HepG2 (cell line): Measurements from ENCODE around the gene COMT. TPM values are rescaled to one million over a fixed set of nuclear protein-coding genes. Genes with fewer than 3 reads are reported as not detected.

Experiments used
- BHLHE40 ChIP-seq: IDR thresholded peaks from 2 replicates; pipeline ENCODE4 v1.6.1; 2011; ENCODE audit warnings: low read length, improper control_type of control experiment
- BORCS8-MEF2B ChIP-seq: sonication (generic); formaldehyde crosslinking; IDR thresholded peaks from 2 replicates; pipeline ENCODE4 v1.8.0; 2022; ENCODE audit warnings: mild to moderate bottlenecking, missing genetic modification reagents
- KLF16 ChIP-seq, 2 experiments: sonication (generic) in 1 of 2; formaldehyde crosslinking in 1 of 2; IDR thresholded peaks; 2 replicates each; pipeline versions ENCODE4 v1.6.1 to v1.8.0; 2016 to 2023; ENCODE audit warnings: missing genetic modification reagents in 2 of 2, missing compliant biosample characterization in 1 of 2
- MXI1 ChIP-seq: IDR thresholded peaks from 3 replicates; pipeline ENCODE4 v1.6.1; 2012; ENCODE audit warnings: low read depth, low read length, inconsistent platforms, borderline replicate concordance
- NFKBIZ ChIP-seq: IDR thresholded peaks from 2 replicates; pipeline ENCODE4 v1.6.1; 2018; ENCODE audit warnings: missing genetic modification reagents, missing compliant biosample characterization
- PAX8 ChIP-seq: sonication (generic); formaldehyde crosslinking; IDR thresholded peaks from 2 replicates; pipeline ENCODE4 v1.8.0; 2022; ENCODE audit warnings: mild to moderate bottlenecking, missing genetic modification reagents, borderline replicate concordance
- PCBP1 ChIP-seq: fragments of 200-400 bp; formaldehyde crosslinking; IDR thresholded peaks from 2 replicates; pipeline ENCODE4 v1.6.1; 2017; ENCODE audit warnings: mild to moderate bottlenecking, low read depth, low read length, borderline replicate concordance
- SAP130 ChIP-seq: IDR thresholded peaks from 2 replicates; pipeline ENCODE4 v1.6.1; 2016; ENCODE audit warnings: low read depth
- SNAPC2 ChIP-seq: sonication (generic); formaldehyde crosslinking; IDR thresholded peaks from 2 replicates; pipeline ENCODE4 v1.8.1; 2022; ENCODE audit warnings: mild to moderate bottlenecking, missing genetic modification reagents
- TEAD3 ChIP-seq: optimal IDR thresholded peaks from 2 replicates; pipeline ENCODE3; 2016; ENCODE audit warnings: borderline replicate concordance
- U2AF1 ChIP-seq: fragments of 200-400 bp; formaldehyde crosslinking; optimal IDR thresholded peaks from 2 replicates; pipeline ENCODE3; 2017; ENCODE audit warnings: mild to moderate bottlenecking, low read depth, low read length
- ZBTB1 ChIP-seq: sonication (generic); formaldehyde crosslinking; IDR thresholded peaks from 2 replicates; pipeline ENCODE4 v1.4.0; 2020; ENCODE audit warnings: missing genetic modification reagents, borderline replicate concordance
- ZNF230 ChIP-seq: sonication (generic); formaldehyde crosslinking; IDR thresholded peaks from 2 replicates; pipeline ENCODE4 v1.4.0; 2020; ENCODE audit warnings: mild to moderate bottlenecking, missing genetic modification reagents
- ZNF337 ChIP-seq: sonication (generic); formaldehyde crosslinking; IDR thresholded peaks from 2 replicates; pipeline ENCODE4 v1.5.1; 2020; ENCODE audit warnings: missing genetic modification reagents, low read depth, mild to moderate bottlenecking, borderline replicate concordance
- ZNF605 ChIP-seq: sonication (generic); formaldehyde crosslinking; IDR thresholded peaks from 2 replicates; pipeline ENCODE4 v1.8.0; 2022; ENCODE audit warnings: mild to moderate bottlenecking, missing genetic modification reagents
- polyA plus RNA-seq, 8 experiments: library from polyadenylated mRNA; depleted of rRNA in 3 of 8; stranded (reverse) in 7 of 8; unstranded in 1 of 8; fragments of >200 nt; fragmentation: Illumina TruSeq in 4 of 8; extraction: Trizol in 4 of 8; gene quantifications; 2 replicates each; pipeline versions ENCODE4 v1.2.1 to v1.2.3, GENCODE V29; 2011 to 2016; ENCODE audit warnings: low read depth in 4 of 8, missing spikeins in 1 of 8, mixed read lengths in 1 of 8; ENCODE audit not compliant: insufficient read depth in 1 of 8
- total RNA-seq, 5 experiments: library from RNA; depleted of rRNA; stranded (reverse); fragments of >200 nt; fragmentation: Illumina TruSeq; extraction: Trizol; gene quantifications; 2 replicates each; pipeline ENCODE4 v1.2.3, GENCODE V29; 2016; ENCODE audit warnings: low read depth in 1 of 5
- TF ChIP-seq, protein P1 (sequence below): sonication (generic); formaldehyde crosslinking; IDR thresholded peaks from 2 replicates; pipeline ENCODE4 v1.4.0; 2020; ENCODE audit warnings: mild to moderate bottlenecking, missing genetic modification reagents
- TF ChIP-seq, protein P2 (sequence below): sonication (generic); formaldehyde crosslinking; IDR thresholded peaks from 2 replicates; pipeline ENCODE4 v1.4.0; 2020; ENCODE audit warnings: mild to moderate bottlenecking, missing genetic modification reagents, borderline replicate concordance
- TF ChIP-seq, protein P3 (sequence below): fragments of 450-650 bp; IDR thresholded peaks from 2 replicates; pipeline ENCODE4 v1.6.1; 2017
- TF ChIP-seq, protein P4 (sequence below): IDR thresholded peaks from 2 replicates; pipeline ENCODE4 v1.6.1; 2012; ENCODE audit warnings: low read depth, low read length, improper control_type of control experiment
- TF ChIP-seq, protein P5 (sequence below): IDR thresholded peaks from 2 replicates; pipeline ENCODE4 v1.6.1; 2016
- TF ChIP-seq, protein P6 (sequence below): IDR thresholded peaks from 2 replicates; pipeline ENCODE4 v1.6.1; 2018; ENCODE audit warnings: missing genetic modification reagents, mild to moderate bottlenecking, missing compliant biosample characterization

Gene COMT
- total and polyA plus RNA-seq, 2 of the 13 experiments (the other 11 are each of a cell fraction or from before 2014, with no cell fraction given), result 156 to 162 TPM

DNA sequence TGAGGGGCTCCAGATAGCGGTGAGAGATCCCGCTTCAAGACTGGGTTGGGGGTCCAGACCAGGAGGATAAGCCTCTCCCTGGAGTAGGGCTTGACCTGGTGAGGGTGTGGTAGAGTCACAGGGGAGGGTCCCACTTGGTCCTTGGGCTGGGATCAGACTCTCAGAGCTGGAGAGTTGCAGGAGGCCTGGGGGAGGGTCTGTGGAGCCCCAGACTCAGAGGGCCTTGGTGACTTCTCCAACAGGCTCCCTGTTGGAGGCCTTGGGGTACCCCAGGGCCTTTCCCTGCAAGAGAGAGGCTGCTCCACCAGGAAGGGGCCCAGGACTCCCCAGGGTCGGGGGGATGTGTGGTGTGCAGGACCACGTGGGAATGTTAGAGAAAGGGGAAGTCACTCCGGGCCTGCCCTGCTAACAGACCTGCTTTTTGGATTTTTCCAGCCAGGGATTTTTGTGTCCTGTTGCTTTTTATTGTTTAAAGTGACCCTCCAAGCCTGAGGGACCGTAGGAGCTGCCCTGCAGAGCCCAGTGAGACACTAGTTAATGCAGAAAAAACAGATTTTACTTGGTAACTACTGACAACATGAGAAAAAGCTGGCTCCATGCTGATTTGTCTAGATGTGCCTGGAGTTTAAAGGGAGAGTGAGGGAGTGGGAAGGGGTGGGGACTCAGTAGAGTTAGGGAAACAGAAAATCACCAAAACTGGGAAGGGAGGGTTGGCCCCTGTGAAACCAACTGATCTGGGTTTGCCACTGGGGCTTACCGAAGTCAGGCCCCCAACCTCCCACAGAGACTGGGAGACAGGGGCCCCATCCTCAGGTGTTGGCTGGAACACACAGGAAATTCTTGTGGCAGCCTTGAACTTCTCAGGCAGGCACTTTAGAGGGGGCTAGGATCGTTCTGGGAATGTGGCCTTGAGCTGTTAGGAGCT, 847 bp downstream of the COMT start (continued):
- TF ChIP-seq NFKBIZ (CRISPR knock-in tag) (no peak; the same call in 1 of the 2 replicates), MXI1 (0 out of 3 replicates have a peak, but pooled peaks have one; percentile 16), TEAD3 (CRISPR knock-in tag) (peak; percentile 85), ZNF230 (CRISPR knock-in tag) (no peak), ZNF337 (CRISPR knock-in tag) (no peak), BORCS8-MEF2B (CRISPR knock-in tag) (no peak), PCBP1 (no peak), ZNF605 (CRISPR knock-in tag) (no peak; the same call in 1 of the 2 replicates), SAP130 (CRISPR knock-in tag) (peak; percentile 63), SNAPC2 (CRISPR knock-in tag) (no peak; the same call in 1 of the 2 replicates), PAX8 (CRISPR knock-in tag) (no peak), BHLHE40 (no peak), ZBTB1 (CRISPR knock-in tag) (no peak), KLF16 (CRISPR knock-in tag; IDR thresholded peaks at IDR 0.05) (no peak; a peak in 1 of 4 replicates), U2AF1 (peak; percentile 39)
- TF ChIP-seq, protein P1, sequence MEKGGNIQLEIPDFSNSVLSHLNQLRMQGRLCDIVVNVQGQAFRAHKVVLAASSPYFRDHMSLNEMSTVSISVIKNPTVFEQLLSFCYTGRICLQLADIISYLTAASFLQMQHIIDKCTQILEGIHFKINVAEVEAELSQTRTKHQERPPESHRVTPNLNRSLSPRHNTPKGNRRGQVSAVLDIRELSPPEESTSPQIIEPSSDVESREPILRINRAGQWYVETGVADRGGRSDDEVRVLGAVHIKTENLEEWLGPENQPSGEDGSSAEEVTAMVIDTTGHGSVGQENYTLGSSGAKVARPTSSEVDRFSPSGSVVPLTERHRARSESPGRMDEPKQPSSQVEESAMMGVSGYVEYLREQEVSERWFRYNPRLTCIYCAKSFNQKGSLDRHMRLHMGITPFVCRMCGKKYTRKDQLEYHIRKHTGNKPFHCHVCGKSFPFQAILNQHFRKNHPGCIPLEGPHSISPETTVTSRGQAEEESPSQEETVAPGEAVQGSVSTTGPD (CRISPR knock-in tag), result no peak
- TF ChIP-seq, protein P2, sequence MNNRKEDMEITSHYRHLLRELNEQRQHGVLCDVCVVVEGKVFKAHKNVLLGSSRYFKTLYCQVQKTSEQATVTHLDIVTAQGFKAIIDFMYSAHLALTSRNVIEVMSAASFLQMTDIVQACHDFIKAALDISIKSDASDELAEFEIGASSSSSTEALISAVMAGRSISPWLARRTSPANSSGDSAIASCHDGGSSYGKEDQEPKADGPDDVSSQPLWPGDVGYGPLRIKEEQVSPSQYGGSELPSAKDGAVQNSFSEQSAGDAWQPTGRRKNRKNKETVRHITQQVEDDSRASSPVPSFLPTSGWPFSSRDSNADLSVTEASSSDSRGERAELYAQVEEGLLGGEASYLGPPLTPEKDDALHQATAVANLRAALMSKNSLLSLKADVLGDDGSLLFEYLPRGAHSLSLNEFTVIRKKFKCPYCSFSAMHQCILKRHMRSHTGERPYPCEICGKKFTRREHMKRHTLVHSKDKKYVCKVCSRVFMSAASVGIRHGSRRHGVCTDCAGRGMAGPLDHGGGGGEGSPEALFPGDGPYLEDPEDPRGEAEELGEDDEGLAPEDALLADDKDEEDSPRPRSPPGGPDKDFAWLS, result no peak
- TF ChIP-seq, protein P3, sequence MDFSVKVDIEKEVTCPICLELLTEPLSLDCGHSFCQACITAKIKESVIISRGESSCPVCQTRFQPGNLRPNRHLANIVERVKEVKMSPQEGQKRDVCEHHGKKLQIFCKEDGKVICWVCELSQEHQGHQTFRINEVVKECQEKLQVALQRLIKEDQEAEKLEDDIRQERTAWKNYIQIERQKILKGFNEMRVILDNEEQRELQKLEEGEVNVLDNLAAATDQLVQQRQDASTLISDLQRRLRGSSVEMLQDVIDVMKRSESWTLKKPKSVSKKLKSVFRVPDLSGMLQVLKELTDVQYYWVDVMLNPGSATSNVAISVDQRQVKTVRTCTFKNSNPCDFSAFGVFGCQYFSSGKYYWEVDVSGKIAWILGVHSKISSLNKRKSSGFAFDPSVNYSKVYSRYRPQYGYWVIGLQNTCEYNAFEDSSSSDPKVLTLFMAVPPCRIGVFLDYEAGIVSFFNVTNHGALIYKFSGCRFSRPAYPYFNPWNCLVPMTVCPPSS, result no peak
- TF ChIP-seq, protein P4, sequence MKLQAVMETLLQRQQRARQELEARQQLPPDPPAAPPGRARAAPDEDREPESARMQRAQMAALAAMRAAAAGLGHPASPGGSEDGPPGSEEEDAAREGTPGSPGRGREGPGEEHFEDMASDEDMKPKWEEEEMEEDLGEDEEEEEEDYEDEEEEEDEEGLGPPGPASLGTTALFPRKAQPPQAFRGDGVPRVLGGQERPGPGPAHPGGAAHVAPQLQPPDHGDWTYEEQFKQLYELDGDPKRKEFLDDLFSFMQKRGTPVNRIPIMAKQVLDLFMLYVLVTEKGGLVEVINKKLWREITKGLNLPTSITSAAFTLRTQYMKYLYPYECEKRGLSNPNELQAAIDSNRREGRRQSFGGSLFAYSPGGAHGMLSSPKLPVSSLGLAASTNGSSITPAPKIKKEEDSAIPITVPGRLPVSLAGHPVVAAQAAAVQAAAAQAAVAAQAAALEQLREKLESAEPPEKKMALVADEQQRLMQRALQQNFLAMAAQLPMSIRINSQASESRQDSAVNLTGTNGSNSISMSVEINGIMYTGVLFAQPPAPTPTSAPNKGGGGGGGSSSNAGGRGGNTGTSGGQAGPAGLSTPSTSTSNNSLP, result no peak
- TF ChIP-seq, protein P5, sequence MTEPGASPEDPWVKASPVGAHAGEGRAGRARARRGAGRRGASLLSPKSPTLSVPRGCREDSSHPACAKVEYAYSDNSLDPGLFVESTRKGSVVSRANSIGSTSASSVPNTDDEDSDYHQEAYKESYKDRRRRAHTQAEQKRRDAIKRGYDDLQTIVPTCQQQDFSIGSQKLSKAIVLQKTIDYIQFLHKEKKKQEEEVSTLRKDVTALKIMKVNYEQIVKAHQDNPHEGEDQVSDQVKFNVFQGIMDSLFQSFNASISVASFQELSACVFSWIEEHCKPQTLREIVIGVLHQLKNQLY, result no peak
- TF ChIP-seq, protein P6, sequence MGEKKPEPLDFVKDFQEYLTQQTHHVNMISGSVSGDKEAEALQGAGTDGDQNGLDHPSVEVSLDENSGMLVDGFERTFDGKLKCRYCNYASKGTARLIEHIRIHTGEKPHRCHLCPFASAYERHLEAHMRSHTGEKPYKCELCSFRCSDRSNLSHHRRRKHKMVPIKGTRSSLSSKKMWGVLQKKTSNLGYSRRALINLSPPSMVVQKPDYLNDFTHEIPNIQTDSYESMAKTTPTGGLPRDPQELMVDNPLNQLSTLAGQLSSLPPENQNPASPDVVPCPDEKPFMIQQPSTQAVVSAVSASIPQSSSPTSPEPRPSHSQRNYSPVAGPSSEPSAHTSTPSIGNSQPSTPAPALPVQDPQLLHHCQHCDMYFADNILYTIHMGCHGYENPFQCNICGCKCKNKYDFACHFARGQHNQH (CRISPR knock-in tag), result no peak; the same call in 1 of the 2 replicates
